GM21737 (cell line): Measurements from ENCODE around the gene STAC.
"Not testable (repeated sequence)": the region's sequence is repeated elsewhere in the genome, so short reads cannot be mapped to it uniquely, and the experiment has no call there.

ENCODE experiments used
- ATAC-seq: cut with Tn5 transposase; IDR thresholded peaks from one replicate; pipeline ENCODE4 v1.9.1; 2021; ENCODE audit warnings: mild to moderate bottlenecking, moderate library complexity; ENCODE audit not compliant: unreplicated experiment

STAC gene

GRCh38 chr3:36409862-36410261 is 29.6 kb downstream of the STAC start:
- ATAC-seq: no peak

- ATAC-seq: no peak
Measured at GRCh38 chr3:36411587-36411986, 31.3 kb downstream of the STAC start.

GRCh38 chr3:36416599-36416998 is 36.3 kb downstream of the STAC start:
- ATAC-seq: no peak

GRCh38 chr3:36417237-36417636 is 36.9 kb downstream of the STAC start:
- ATAC-seq: no peak

GRCh38 chr3:36418296-36418695 is 38.0 kb downstream of the STAC start:
- no peak for ATAC-seq

GRCh38 chr3:36428445-36428844 is 48.1 kb downstream of the STAC start:
- no peak for ATAC-seq

GRCh38 chr3:36429986-36430485 is 49.7 kb downstream of the STAC start:
- ATAC-seq: no peak

GRCh38 chr3:36433511-36433910 is 53.2 kb downstream of the STAC start:
- no peak for ATAC-seq

- ATAC-seq: no peak
Measured at GRCh38 chr3:36434687-36435426, 54.6 kb downstream of the STAC start.

GRCh38 chr3:36443028-36443686 is 62.9 kb downstream of the STAC start:
- no peak for ATAC-seq

GRCh38 chr3:36444909-36445308 is 64.6 kb downstream of the STAC start:
- ATAC-seq: no peak

- no peak for ATAC-seq
Measured at GRCh38 chr3:36446276-36446675, 66.0 kb downstream of the STAC start.

- no peak for ATAC-seq
Measured at GRCh38 chr3:36447061-36447460, 66.8 kb downstream of the STAC start.

- no peak for ATAC-seq
Measured at GRCh38 chr3:36451816-36452215, 71.5 kb downstream of the STAC start.

GRCh38 chr3:36453213-36453612 is 72.9 kb downstream of the STAC start:
- not testable (repeated sequence) for ATAC-seq

- not testable (repeated sequence) for ATAC-seq
Measured at GRCh38 chr3:36453896-36454295, 73.6 kb downstream of the STAC start.

- ATAC-seq: no peak
Measured at GRCh38 chr3:36455406-36455805, 75.1 kb downstream of the STAC start.

- no peak for ATAC-seq
Measured at GRCh38 chr3:36456784-36457183, 76.5 kb downstream of the STAC start.

- no peak for ATAC-seq
Measured at GRCh38 chr3:36457667-36458066, 77.4 kb downstream of the STAC start.

GRCh38 chr3:36459177-36459576 is 78.9 kb downstream of the STAC start:
- no peak for ATAC-seq

GRCh38 chr3:36461597-36461996 is 81.3 kb downstream of the STAC start:
- ATAC-seq: no peak

GRCh38 chr3:36472045-36472444 is 91.7 kb downstream of the STAC start:
- not testable (repeated sequence) for ATAC-seq
